H1 (cell line): ENCODE data around the gene RNF26.

Experiments
- CHD2 ChIP-seq: IDR thresholded peaks from 2 replicates; pipeline ENCODE4 v1.6.1; 2012; ENCODE audit warnings: low read length, improper control_type of control experiment
- CTCF ChIP-seq, 3 experiments: IDR thresholded peaks; 1 replicate in 2 of 3; 2 replicates in 1 of 3; pipeline versions ENCODE4 v1.5.1 to v1.6.1; 2011; ENCODE audit warnings: low read length in 3 of 3, mild to moderate bottlenecking in 3 of 3, inconsistent platforms in 2 of 3, low read depth in 1 of 3, moderate library complexity in 1 of 3; ENCODE audit not compliant: insufficient read depth in 1 of 3; ENCODE audit errors: control extremely low read depth in 1 of 3
- PHF8 ChIP-seq: fragments of 200-600 bp; sonication (generic); conservative IDR thresholded peaks from 2 replicates; pipeline ENCODE4 v1.7.1; 2012; ENCODE audit warnings: low read depth, mild to moderate bottlenecking, inconsistent platforms, low read length, moderate library complexity

GRCh38 chr11:119375337-119376196 is 41.2 kb downstream of the RNF26 start:
- TF ChIP-seq PHF8, result no peak
- TF ChIP-seq CTCF (IDR thresholded peaks at IDR 0.05; ENCODE audit: control extremely low read depth in 1 of 3, insufficient read depth in 1 of 3, low read depth in 1 of 3, low read length in 3 of 3), result no peak
- no peak for TF ChIP-seq CHD2
